Activated effector memory CD4-positive, alpha-beta T cell treated with anti-CD3 and anti-CD28 coated beads, Interleukin-2, amount 50 U/mL, for 16 hours (primary cell): ENCODE measurements around the gene LMNB1.
"Not testable (repeated sequence)": the region's sequence is repeated elsewhere in the genome, so short reads cannot be mapped to it uniquely, and the experiment has no call there.

Experiments used
- DNase-seq: peaks from one replicate; pipeline ENCODE4 v3.0.0-alpha.2; 2020

Gene LMNB1, protein sequence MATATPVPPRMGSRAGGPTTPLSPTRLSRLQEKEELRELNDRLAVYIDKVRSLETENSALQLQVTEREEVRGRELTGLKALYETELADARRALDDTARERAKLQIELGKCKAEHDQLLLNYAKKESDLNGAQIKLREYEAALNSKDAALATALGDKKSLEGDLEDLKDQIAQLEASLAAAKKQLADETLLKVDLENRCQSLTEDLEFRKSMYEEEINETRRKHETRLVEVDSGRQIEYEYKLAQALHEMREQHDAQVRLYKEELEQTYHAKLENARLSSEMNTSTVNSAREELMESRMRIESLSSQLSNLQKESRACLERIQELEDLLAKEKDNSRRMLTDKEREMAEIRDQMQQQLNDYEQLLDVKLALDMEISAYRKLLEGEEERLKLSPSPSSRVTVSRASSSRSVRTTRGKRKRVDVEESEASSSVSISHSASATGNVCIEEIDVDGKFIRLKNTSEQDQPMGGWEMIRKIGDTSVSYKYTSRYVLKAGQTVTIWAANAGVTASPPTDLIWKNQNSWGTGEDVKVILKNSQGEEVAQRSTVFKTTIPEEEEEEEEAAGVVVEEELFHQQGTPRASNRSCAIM

DNA sequence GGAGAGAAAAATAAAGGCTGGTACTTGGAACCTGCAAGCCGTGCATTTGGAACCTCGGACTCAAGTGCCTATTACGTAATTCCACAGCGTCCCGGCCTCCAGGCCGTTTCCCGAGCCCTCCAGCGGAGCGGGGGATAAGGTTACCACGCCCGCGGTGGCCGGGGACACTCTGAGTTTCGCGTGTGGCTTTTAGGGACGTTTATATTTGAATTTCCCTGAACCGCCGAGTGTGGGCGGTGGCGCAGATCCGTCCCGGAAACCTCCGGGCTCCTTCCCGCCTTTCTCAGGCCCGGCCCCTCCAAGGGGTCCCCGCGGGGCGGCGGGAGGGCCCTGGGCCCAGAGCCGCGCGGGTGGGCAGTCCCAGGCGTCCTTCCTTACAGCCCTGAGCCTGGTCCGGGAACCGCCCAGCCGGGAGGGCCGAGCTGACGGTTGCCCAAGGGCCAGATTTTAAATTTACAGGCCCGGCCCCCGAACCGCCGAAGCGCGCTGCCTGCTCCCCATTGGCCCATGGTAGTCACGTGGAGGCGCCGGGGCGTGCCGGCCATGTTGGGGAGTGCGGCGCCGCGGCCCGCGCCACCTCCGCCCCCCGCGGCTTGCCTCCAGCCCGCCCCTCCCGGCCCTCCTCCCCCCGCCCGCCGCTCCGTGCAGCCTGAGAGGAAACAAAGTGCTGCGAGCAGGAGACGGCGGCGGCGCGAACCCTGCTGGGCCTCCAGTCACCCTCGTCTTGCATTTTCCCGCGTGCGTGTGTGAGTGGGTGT lies at the start of gene LMNB1:
TSS of gene LMNB1 (plus strand) at position 638 of the 758 bp plus-strand sequence. CDS start 373 bp downstream, outside the sequence.
- peak; percentile 98 for DNase-seq

DNA sequence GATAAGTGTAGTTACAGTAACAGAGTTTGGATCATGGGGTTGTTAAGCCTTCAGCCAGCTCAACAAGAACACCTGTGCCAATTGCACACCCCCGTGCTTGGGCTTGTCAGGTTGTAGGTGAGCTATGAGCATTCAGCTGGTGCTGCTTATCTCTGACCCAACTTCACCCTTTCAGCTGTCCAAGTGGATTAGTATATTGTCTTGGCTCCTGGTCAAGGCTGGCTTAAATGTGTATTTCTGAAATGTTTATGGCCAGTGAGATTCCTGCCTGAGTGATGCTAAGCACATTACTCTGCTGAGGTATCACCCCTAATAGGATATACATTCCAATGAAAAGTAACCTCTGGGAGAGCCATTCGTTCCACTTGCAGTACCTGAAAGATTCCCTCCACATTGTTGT lies 44.2 kb upstream of the LMNB1 start:
- DNase-seq, result no peak

GRCh38 chr5:126734573-126734972 lies 42.4 kb upstream of the LMNB1 start:
- DNase-seq, result not testable (repeated sequence)

DNA sequence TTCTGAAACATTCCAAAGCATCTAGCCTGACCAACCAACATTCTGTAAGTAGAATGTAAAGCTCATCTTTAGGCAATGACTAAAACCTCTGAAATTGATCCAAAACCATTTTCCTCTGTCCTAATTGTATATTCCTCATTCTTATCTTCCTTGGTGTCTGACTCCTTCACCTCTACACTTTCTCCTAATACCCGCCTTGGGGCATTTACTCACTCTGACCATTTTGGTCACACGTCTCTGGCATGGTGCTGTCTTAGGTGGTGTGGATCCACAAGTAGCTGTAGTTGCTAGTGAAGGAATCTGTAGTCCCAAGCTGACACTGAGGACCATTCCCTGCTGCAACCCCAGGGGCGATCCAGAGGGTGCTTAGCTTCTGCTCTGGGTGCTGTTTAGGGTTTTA lies 40.8 kb upstream of the LMNB1 start:
- DNase-seq, result no peak

GRCh38 chr5:126741361-126741760 lies 35.6 kb upstream of the LMNB1 start:
- no peak for DNase-seq

GRCh38 chr5:126742425-126742824 lies 34.5 kb upstream of the LMNB1 start:
- DNase-seq, result no peak

DNA sequence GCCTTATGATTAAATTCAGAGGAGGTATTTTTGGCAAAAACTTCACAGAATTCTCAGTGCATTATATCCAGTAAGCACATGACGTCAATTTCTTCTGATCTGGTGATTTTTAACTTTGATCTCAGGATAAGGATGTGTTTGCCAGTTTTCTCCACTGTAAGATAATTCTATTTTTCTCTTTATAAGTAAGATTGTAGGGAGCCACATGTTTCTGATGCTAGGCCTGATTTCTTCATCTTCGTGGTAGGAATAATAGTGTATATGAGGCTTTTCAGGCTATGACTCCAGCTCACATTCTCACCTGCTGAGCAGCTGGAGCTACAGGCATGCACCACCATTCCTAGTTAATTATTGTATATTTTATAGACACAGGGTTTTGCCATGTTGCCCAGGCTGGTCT lies 32.1 kb upstream of the LMNB1 start:
- DNase-seq, result no peak

DNA sequence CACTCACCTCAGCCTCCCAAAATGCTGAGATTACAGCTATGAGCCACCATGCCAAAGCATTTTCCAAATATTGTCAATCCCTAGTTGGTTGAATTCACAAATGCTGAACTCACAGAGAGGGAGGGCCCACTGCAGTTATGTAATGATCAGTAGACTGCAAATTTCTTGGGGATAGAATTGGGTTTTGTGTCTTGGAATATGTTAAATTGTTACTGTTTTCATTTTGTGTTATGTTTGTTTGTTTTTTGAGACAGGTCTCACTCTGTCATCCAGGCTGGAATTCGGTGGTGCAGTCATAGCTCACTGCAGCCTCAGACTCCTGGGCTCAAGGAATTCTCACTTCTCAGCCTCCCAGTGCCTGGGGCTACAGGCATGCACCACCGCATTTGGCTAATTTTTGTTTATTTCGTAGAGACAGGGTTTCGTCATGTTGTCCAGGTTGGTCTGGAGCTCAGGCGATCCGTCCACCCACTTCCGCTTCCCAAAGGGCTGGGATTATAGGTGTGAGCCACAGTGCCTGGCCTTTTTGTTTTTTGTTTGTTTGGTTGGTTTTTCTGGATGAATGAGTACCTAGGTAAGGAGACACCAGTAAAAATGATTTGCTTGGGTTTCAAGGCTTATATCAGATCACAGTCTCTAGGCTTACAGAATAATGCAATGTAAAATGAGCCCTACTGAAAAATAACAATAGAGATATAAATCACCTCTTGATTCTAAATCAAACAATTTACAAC lies 31.5 kb upstream of the LMNB1 start:
- DNase-seq, result no peak

GRCh38 chr5:126746290-126746689 lies 30.6 kb upstream of the LMNB1 start:
- DNase-seq, result no peak

DNA sequence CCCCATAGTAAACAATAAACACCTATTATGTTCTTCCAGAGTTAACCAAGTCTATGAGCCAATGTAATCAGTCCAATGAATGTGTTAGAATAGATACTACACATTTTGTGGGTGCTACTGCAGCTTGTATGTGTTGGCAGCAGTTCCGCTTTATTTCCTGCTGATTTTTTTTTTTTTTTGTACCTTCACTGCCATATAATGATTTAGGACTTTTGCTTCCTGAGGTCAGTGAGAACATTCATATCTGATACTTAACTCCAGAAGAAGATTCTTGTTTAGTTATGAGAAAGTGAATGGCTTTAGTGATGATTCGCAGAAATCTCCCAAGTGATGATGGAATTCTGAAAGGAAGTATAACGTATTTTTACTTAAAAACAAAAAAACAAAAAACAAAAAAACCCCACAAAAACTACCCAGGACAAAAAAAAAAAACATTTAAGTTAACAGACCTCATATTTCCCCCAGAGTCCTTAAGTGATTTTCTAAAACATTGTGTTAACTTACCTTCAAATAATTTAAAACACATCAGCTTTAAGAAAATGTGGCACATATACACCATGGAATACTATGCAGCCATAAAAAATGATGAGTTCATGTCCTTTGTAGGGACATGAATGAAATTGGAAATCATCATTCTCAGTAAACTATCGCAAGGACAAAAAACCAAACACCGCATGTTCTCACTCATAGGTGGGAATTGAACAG lies 24.7 kb upstream of the LMNB1 start:
- no peak for DNase-seq

- no peak for DNase-seq
Observed at GRCh38 chr5:126753227-126753626, 23.7 kb upstream of the LMNB1 start.

GRCh38 chr5:126754609-126755008 lies 22.3 kb upstream of the LMNB1 start:
- DNase-seq, result no peak

- no peak for DNase-seq
Observed at GRCh38 chr5:126755593-126755992, 21.3 kb upstream of the LMNB1 start.

DNA sequence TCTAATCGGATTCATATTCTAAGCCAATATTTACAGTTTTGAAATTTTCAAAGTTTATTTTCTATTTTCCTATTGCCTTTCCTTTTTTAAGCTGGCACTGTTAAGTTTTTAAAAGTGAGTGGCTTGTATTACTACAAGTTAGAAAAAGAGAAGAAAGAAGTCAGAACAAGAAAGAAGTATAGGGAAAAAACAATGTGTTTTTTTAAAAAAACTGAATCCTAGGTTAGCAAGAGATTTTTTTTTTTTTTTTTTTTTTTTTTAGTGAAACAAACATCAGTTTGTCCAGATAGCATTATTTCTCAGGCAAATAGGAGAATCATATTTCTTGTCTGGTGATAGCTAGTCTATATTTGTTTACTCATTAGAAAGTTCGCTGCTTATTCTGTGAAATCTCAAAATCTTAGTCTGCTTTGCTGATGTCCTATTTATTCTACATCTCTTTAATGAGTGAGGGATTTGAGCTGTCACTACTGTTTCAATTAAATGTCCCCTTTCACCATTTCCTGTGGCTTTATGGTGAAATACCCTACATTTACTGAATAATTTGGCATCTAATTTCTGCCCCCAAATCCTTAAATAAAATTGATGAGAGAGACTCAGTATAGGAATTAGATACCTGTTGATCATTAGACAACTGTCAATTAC lies 19.1 kb upstream of the LMNB1 start:
- no peak for DNase-seq

- DNase-seq, result no peak
Observed at GRCh38 chr5:126763371-126763770, 13.6 kb upstream of the LMNB1 start.

GRCh38 chr5:126769703-126770102 lies 7.2 kb upstream of the LMNB1 start:
- DNase-seq, result no peak

- not testable (repeated sequence) for DNase-seq
Observed at GRCh38 chr5:126773536-126773935, 3.4 kb upstream of the LMNB1 start.

DNA sequence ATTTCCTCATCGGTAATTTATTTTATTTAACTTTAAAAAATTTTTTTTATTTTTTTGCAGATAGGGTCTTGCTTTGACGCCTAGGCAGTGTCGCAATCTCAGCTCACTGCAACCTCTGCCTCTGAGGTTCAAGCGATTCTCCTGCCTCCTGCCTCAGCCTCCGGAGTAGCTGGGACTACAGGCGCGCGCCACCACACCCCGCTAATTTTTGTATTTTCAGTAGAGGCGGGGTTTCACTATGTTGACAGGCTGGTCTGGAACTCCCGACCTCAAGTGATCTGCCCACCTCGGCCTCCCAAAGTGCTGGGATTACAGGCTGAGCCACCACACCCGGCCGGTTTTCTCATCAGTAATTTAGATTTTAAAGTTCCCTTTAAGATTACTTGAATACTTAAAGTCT lies 2.3 kb upstream of the LMNB1 start:
- not testable (repeated sequence) for DNase-seq

DNA sequence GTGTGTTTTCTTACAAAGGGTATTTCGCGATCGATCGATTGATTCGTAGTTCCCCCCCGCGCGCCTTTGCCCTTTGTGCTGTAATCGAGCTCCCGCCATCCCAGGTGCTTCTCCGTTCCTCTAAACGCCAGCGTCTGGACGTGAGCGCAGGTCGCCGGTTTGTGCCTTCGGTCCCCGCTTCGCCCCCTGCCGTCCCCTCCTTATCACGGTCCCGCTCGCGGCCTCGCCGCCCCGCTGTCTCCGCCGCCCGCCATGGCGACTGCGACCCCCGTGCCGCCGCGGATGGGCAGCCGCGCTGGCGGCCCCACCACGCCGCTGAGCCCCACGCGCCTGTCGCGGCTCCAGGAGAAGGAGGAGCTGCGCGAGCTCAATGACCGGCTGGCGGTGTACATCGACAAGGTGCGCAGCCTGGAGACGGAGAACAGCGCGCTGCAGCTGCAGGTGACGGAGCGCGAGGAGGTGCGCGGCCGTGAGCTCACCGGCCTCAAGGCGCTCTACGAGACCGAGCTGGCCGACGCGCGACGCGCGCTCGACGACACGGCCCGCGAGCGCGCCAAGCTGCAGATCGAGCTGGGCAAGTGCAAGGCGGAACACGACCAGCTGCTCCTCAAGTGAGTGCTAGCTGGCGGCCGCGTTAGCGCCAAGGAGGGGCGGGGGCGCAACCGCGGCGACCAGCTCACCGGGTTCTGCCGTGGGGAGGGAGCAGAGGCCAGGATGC lies 480 bp downstream of the LMNB1 start:
- peak; percentile 86 for DNase-seq

DNA sequence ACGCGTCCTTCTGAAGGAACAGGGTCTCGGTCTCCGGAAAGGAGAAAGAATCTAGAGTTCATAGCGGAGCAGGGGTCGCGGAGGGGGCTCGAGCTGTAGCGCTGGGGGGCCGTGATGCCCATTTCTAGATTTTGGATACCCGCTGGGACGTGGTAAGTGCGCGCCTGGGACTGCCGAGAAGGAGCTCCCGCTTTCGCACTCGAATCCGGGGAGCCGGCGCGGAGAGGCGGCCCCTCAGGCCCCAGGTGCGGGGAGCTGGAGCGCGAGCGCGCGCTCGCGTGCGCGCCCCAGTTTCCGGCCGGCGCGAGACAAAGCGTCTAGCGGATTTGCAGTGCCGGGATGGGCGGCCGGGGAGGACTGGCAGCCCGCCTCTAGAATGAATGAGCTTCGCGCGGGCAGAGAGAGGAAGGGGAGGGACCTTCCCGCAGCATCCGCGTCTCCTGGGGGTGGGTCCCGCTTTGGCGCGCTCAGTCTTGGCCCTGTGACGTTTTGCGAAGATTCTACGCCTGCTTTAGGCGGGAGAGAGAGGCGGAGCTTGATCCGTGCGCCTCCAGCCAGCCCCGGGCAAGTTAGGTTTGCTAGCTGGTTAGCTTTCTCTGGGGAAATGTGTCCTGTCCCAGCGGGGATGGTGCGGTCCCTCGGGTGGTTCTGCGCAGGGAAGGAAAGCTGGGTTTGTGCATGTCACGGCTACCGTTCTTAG lies 1.2 kb downstream of the LMNB1 start:
- DNase-seq, result peak; percentile 97
